ENCODE data around the gene SIK1.
"Not testable (repeated sequence)": the region's sequence is repeated elsewhere in the genome, so short reads cannot be mapped to it uniquely, and the experiment has no call there.

SIK1 gene

DNA sequence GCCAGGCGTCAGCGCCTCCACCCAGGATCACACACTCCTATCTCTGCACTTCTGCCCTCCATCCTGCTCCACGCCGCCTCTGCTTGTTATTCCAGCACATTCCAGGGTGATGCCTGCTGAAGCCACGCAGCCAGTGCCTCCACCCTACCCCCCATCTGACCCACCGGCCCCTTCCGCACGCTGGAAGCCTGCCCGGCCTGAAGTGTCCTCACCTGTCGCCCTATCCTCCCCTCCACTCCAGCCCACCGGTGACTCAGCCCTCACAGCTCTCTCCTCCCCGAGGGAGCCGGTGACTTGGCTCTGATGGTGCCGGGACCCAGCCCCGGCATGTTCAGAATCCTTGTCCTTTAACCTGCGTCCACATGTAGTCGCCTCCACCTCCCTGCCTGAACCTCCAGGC is 24.9 kb upstream of the SIK1 start:
- H3K4me1 ChIP-seq (ENCODE audit: control insufficient read depth, insufficient read depth, low read length); CTCF ChIA-PET; H3K27ac ChIP-seq (ENCODE audit: extremely low read depth, low read depth, low read length): not testable (repeated sequence)

GRCh38 chr21:43450287-43450686 is 23.4 kb upstream of the SIK1 start:
- POLR2A ChIA-PET; CTCF ChIA-PET; H3K36me3 ChIP-seq (ENCODE audit: control insufficient read depth in 2 of 2, insufficient read depth in 1 of 2, low read length in 2 of 2); H3K9me3 ChIP-seq (ENCODE audit: control insufficient read depth, insufficient read depth, low read depth, low read length); H3K4me3 ChIP-seq (ENCODE audit: low read depth, low read length); H3K27ac ChIP-seq (ENCODE audit: extremely low read depth, low read depth, low read length); H3K4me1 ChIP-seq (ENCODE audit: control insufficient read depth, insufficient read depth, low read length): not testable (repeated sequence)

More for the DNA sequence above, 24.9 kb upstream of the SIK1 start:
- H3K4me3 ChIP-seq (ENCODE audit: low read depth, low read length); H3K9me3 ChIP-seq (ENCODE audit: control insufficient read depth, insufficient read depth, low read depth, low read length); H3K36me3 ChIP-seq (ENCODE audit: control insufficient read depth in 2 of 2, insufficient read depth in 1 of 2, low read length in 2 of 2); POLR2A ChIA-PET: not testable (repeated sequence)

DNA sequence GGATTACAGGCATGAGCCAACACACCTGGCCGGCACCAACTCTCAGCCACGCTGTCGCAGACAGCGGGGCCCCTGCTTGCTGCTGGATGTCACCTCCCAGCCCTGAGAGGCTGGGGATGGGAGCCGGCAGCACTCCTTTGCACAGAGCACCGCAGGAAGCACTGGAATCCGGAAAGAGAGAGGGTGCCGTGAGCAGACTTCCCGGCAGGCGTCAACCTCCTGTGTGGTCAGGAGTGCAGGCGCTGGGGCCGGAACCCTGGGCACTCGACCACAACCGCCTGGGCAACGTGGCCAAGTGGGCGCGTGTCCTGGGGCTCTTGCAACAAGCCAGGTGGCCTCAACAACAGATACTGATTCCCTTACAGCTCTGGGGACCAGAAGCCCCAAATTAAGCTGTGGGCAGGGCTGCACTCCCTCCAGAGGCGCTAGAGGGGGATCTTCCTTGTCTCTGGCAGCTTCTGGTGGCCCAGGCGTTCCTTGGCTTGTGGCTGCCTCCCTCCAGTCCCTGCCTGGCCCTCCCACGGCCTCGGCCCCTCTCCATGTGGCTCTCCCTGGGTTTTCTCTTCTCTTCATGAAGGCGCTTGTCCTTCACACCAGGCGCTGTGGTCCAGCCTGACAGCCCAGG is 20.5 kb upstream of the SIK1 start:
- CTCF ChIA-PET; H3K4me1 ChIP-seq (ENCODE audit: control insufficient read depth, insufficient read depth, low read length); H3K9me3 ChIP-seq (ENCODE audit: control insufficient read depth, insufficient read depth, low read depth, low read length); H3K36me3 ChIP-seq (ENCODE audit: control insufficient read depth in 2 of 2, insufficient read depth in 1 of 2, low read length in 2 of 2); POLR2A ChIA-PET; H3K27ac ChIP-seq (ENCODE audit: extremely low read depth, low read depth, low read length); H3K4me3 ChIP-seq (ENCODE audit: low read depth, low read length): not testable (repeated sequence)

- H3K4me3 ChIP-seq (ENCODE audit: low read depth, low read length); CTCF ChIA-PET; H3K27ac ChIP-seq (ENCODE audit: extremely low read depth, low read depth, low read length); H3K36me3 ChIP-seq (ENCODE audit: control insufficient read depth in 2 of 2, insufficient read depth in 1 of 2, low read length in 2 of 2); H3K9me3 ChIP-seq (ENCODE audit: control insufficient read depth, insufficient read depth, low read depth, low read length); H3K4me1 ChIP-seq (ENCODE audit: control insufficient read depth, insufficient read depth, low read length); POLR2A ChIA-PET: not testable (repeated sequence)
Measured at GRCh38 chr21:43446277-43446932, 19.5 kb upstream of the SIK1 start.

DNA sequence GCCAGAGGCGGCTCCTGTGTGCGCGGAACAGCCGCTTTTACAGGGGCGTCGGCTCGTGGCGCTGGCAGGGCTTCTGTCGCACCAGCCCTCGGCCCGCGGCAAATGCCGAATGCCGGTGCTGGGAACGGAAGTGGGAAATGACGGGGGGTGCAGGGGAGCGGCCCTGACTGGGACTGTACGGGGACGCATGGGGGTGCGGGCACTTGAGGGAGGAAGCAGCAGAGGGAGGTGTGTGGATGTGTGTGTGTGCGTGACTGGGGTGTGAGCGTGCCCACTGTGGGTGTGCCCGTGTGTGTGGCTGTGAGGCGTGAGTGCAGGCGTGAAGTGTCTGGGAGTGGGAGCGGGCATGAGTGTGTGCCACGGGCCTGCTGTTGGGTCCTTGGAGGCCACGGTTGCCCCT is 17.6 kb upstream of the SIK1 start:
- POLR2A ChIA-PET; H3K27ac ChIP-seq (ENCODE audit: extremely low read depth, low read depth, low read length); H3K36me3 ChIP-seq (ENCODE audit: control insufficient read depth in 2 of 2, insufficient read depth in 1 of 2, low read length in 2 of 2); H3K4me3 ChIP-seq (ENCODE audit: low read depth, low read length); H3K9me3 ChIP-seq (ENCODE audit: control insufficient read depth, insufficient read depth, low read depth, low read length); H3K4me1 ChIP-seq (ENCODE audit: control insufficient read depth, insufficient read depth, low read length); CTCF ChIA-PET: not testable (repeated sequence)

GRCh38 chr21:43442571-43442970 is 15.6 kb upstream of the SIK1 start:
- POLR2A ChIA-PET; H3K27ac ChIP-seq (ENCODE audit: extremely low read depth, low read depth, low read length); H3K36me3 ChIP-seq (ENCODE audit: control insufficient read depth in 2 of 2, insufficient read depth in 1 of 2, low read length in 2 of 2); H3K4me1 ChIP-seq (ENCODE audit: control insufficient read depth, insufficient read depth, low read length); CTCF ChIA-PET; H3K4me3 ChIP-seq (ENCODE audit: low read depth, low read length); H3K9me3 ChIP-seq (ENCODE audit: control insufficient read depth, insufficient read depth, low read depth, low read length): not testable (repeated sequence)

DNA sequence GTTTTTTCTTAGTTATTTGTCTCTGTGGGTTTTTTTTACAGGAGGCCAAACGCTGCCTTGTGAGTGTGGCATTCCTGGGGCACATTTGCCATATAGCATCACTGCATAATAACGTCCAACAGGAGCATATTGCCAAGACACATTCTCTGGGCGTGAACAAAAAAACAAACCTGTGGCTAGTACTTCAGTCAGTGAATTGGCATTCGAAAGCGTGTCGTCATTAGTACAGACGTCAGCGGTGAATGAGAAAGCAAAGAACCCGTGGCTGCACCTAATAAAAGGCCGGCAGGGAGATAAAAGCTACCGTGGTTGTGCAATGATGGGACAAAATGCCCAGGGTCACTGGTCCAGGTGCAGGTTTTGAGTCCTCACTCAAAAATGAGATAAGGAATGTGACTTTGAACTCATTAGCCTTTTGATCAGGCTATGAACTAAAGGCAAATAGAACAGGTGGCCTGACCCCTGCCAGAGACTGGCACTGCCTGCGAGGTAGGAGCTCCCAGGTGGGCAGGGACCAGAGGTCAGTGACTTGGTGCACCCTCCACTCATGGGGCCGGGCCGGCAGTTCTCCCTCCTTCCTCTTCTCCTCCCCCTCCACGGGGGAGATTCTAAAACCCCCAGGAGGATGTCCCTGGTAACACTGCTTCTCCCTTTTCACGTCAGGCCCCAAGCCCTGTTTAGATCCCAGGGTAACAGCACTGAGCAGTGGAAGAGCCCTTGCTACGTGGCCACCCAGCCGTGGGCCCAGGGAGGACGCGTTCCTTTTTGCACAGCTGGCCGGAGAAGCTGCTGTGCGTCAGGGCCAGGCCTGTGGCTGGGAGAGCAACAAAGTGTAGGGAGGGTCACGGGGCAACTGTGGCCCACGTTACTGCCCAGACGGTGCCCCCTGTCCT is 14.2 kb upstream of the SIK1 start:
- CTCF ChIA-PET; H3K36me3 ChIP-seq (ENCODE audit: control insufficient read depth in 2 of 2, insufficient read depth in 1 of 2, low read length in 2 of 2); H3K4me1 ChIP-seq (ENCODE audit: control insufficient read depth, insufficient read depth, low read length); POLR2A ChIA-PET; H3K9me3 ChIP-seq (ENCODE audit: control insufficient read depth, insufficient read depth, low read depth, low read length); H3K4me3 ChIP-seq (ENCODE audit: low read depth, low read length); H3K27ac ChIP-seq (ENCODE audit: extremely low read depth, low read depth, low read length): not testable (repeated sequence)

DNA sequence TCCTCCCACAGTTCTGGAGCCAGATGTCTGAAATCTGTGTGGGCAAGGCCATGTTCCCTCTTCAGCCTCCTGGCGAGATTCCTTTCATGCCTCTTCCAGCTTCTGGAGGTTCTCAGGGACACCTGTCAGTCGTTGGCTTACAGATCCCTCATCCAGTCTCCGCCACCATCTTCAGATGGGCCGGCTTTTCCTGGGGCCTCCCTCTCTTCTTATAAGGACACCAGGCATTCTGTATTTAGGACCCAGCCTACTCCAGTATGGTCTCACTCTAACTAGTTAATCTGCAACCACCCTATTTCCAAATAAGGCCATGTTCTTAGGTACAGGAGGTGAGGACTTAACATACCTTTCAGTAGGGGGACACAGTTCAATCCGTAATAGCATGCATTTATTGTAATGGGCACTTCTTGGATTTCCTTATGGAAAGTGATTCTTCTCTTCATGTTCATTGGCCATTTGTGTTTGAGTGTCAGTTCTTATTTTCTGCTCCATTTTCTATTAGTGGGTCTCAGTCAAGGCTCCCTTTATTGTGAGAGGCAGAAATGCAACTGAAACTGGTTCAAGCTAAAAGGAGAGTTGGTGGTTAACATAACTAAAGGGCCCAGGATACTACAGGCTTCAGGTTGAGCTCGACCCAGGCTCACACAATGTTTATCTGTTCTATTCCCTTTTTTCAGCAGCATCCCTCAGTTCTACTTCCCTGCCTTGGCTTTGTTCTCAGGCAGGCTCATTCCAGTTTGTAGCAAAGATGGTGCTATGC is 12.6 kb upstream of the SIK1 start:
- POLR2A ChIA-PET; CTCF ChIA-PET; H3K27ac ChIP-seq (ENCODE audit: extremely low read depth, low read depth, low read length); H3K9me3 ChIP-seq (ENCODE audit: control insufficient read depth, insufficient read depth, low read depth, low read length); H3K4me3 ChIP-seq (ENCODE audit: low read depth, low read length); H3K4me1 ChIP-seq (ENCODE audit: control insufficient read depth, insufficient read depth, low read length); H3K36me3 ChIP-seq (ENCODE audit: control insufficient read depth in 2 of 2, insufficient read depth in 1 of 2, low read length in 2 of 2): not testable (repeated sequence)

GRCh38 chr21:43436272-43436671 is 9.3 kb upstream of the SIK1 start:
- H3K27ac ChIP-seq (ENCODE audit: extremely low read depth, low read depth, low read length): not testable (repeated sequence)

DNA sequence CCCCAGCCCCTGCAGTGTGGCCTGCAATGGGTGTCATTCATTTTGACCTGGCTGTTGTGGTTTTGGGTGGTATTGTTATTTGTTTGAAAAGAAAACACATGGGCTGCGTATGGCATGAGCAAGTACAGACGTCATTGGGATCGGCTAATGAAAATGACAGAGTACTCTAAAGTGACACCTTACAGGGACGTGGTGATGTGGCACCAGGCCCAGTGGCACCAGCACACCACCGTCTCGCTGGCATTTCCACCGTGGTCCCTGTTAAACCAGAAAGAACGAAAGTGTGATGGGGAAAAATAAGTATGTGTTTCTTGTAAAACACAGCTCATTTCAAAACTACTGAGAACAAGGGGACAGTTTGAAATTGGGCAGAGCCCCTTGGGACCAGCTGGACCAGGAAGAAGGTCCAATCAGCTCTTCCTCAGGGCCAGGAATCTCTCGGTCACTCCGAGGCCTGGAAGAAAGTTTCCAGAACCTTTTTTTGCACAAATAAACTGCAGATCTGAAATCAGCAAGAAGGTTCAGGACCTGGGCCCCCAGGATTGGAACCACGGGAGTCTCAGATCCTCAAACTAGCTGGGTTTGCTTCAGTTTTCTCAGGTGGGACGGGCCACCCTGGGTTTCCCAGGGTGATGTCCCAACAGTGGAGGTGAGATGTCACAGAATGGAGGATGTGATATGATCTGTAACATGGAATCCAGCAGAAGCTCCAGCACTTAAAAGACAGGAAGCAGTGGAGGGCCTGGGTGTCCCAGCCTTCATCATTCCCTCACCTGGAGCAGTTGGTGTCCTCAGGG is 6.6 kb upstream of the SIK1 start:
- CTCF ChIA-PET: not testable (repeated sequence)

More at GRCh38 chr21:43436272-43436671, 9.3 kb upstream of the SIK1 start:
- POLR2A ChIA-PET; CTCF ChIA-PET; H3K9me3 ChIP-seq (ENCODE audit: control insufficient read depth, insufficient read depth, low read depth, low read length); H3K36me3 ChIP-seq (ENCODE audit: control insufficient read depth in 2 of 2, insufficient read depth in 1 of 2, low read length in 2 of 2); H3K4me3 ChIP-seq (ENCODE audit: low read depth, low read length); H3K4me1 ChIP-seq (ENCODE audit: control insufficient read depth, insufficient read depth, low read length): not testable (repeated sequence)

More for the DNA sequence above, 6.6 kb upstream of the SIK1 start:
- H3K9me3 ChIP-seq (ENCODE audit: control insufficient read depth, insufficient read depth, low read depth, low read length); POLR2A ChIA-PET; H3K27ac ChIP-seq (ENCODE audit: extremely low read depth, low read depth, low read length); H3K36me3 ChIP-seq (ENCODE audit: control insufficient read depth in 2 of 2, insufficient read depth in 1 of 2, low read length in 2 of 2); H3K4me3 ChIP-seq (ENCODE audit: low read depth, low read length); H3K4me1 ChIP-seq (ENCODE audit: control insufficient read depth, insufficient read depth, low read length): not testable (repeated sequence)

Measured in HEK293 (cell line).